GM23338 (cell line): ENCODE results near the gene STK24. TPM values are rescaled to one million over a fixed set of nuclear protein-coding genes. Genes with fewer than 3 reads are reported as not detected.
A peak's percentile ranks its signal among the peaks of the same experiment; 100 is the strongest.

ENCODE experiments used
- ATAC-seq: fragments of 200-7000 bp; cut with Tn5 transposase; 3 replicates; pipeline ENCODE4 v1.9.1; 2020
- DNase-seq: peaks from one replicate; pipeline ENCODE4 v3.0.0-alpha.2; 2015; ENCODE audit warnings: low spot score
- H2AFZ ChIP-seq: fragments of 200-600 bp; sonication (generic); 2 replicates; pipeline ENCODE4 v1.8.0; 2016; ENCODE audit warnings: antibody characterized with exemption, mild to moderate bottlenecking, moderate library complexity
- H3F3A ChIP-seq: fragments of 200-600 bp; sonication (generic); replicated peaks from 2 replicates; pipeline ENCODE4 v1.8.0; 2017; ENCODE audit warnings: antibody characterized with exemption, mixed run types, low read depth
- H3K27ac ChIP-seq: fragments of 200-600 bp; sonication (generic); 2 replicates; pipeline ENCODE4 v1.6.1; 2016; ENCODE audit warnings: low read depth
- H3K27me3 ChIP-seq: fragments of 200-600 bp; sonication (generic); 2 replicates; pipeline ENCODE4 v1.8.0; 2016; ENCODE audit warnings: mild to moderate bottlenecking, mixed run types, moderate library complexity; ENCODE audit not compliant: insufficient read depth
- H3K36me3 ChIP-seq: fragments of 200-600 bp; sonication (generic); 2 replicates; pipeline ENCODE4 v1.8.0; 2016; ENCODE audit warnings: mild to moderate bottlenecking; ENCODE audit not compliant: insufficient read depth
- H3K4me1 ChIP-seq: fragments of 200-600 bp; sonication (generic); 2 replicates; pipeline ENCODE4 v1.8.0; 2016; ENCODE audit warnings: mild to moderate bottlenecking, moderate library complexity; ENCODE audit not compliant: insufficient read depth
- H3K4me2 ChIP-seq: fragments of 200-600 bp; sonication (generic); 2 replicates; pipeline ENCODE4 v1.7.1; 2017; ENCODE audit warnings: mixed run types
- H3K4me3 ChIP-seq: fragments of 200-600 bp; sonication (generic); 2 replicates; pipeline ENCODE4 v1.6.1; 2016; ENCODE audit warnings: mixed run types
- H3K79me2 ChIP-seq: fragments of 200-600 bp; sonication (generic); replicated peaks from 2 replicates; pipeline ENCODE4 v1.8.0; 2017; ENCODE audit warnings: mild to moderate bottlenecking; ENCODE audit not compliant: insufficient read depth
- H3K9me2 ChIP-seq: fragments of 200-600 bp; sonication (generic); 2 replicates; pipeline ENCODE4 v1.8.0; 2017; ENCODE audit not compliant: insufficient read depth
- H4K20me1 ChIP-seq: fragments of 200-600 bp; sonication (generic); replicated peaks from 2 replicates; pipeline ENCODE4 v1.8.0; 2017; ENCODE audit warnings: mild to moderate bottlenecking; ENCODE audit not compliant: insufficient read depth
- H3K27ac Mint-ChIP-seq: 2 replicates; pipeline ENCODE4 v1.8.0; 2020; ENCODE audit warnings: inconsistent platforms, mild to moderate bottlenecking, moderate library complexity, mixed read lengths
- H3K27me3 Mint-ChIP-seq: 3 replicates; pipeline ENCODE4 v1.8.0; 2022; ENCODE audit warnings: low read depth, mild to moderate bottlenecking, moderate library complexity, mixed read lengths, inconsistent platforms; ENCODE audit not compliant: insufficient read depth, poor library complexity
- H3K36me3 Mint-ChIP-seq: 3 replicates; pipeline ENCODE4 v1.8.0; 2021; ENCODE audit warnings: low read depth, mild to moderate bottlenecking, inconsistent platforms, moderate library complexity, mixed read lengths
- H3K4me1 Mint-ChIP-seq: 3 replicates; pipeline ENCODE4 v1.8.0; 2020; ENCODE audit warnings: mild to moderate bottlenecking, inconsistent platforms, mixed read lengths
- H3K4me3 Mint-ChIP-seq: 3 replicates; pipeline ENCODE4 v1.8.0; 2021; ENCODE audit warnings: moderate library complexity, mild to moderate bottlenecking, inconsistent platforms, mixed read lengths
- H3K9me3 Mint-ChIP-seq: 3 replicates; pipeline ENCODE4 v1.8.0; 2020; ENCODE audit warnings: moderate library complexity, mild to moderate bottlenecking, inconsistent platforms, mixed read lengths
- CREB1 ChIP-seq: fragments of 250-450 bp; sonication (Bioruptor Pico); IDR thresholded peaks from 2 replicates; pipeline ENCODE4 v1.5.0; 2020; ENCODE audit warnings: low read depth, mild to moderate bottlenecking, moderate library complexity
- EZH2 ChIP-seq: fragments of 200-600 bp; sonication (generic); IDR thresholded peaks from one replicate; pipeline ENCODE4 v1.8.0; 2017; ENCODE audit warnings: antibody characterized with exemption, mild to moderate bottlenecking, low read depth; ENCODE audit not compliant: unreplicated experiment
- EZH2phosphoT487 ChIP-seq: fragments of 200-600 bp; sonication (generic); IDR thresholded peaks from one replicate; pipeline ENCODE4 v1.8.1; 2018; ENCODE audit warnings: antibody characterized with exemption; ENCODE audit not compliant: unreplicated experiment
- NANOG ChIP-seq: IDR thresholded peaks from 2 replicates; pipeline ENCODE4 v1.6.1; 2016; ENCODE audit warnings: antibody characterized with exemption, borderline replicate concordance
- POLR2AphosphoS5 ChIP-seq: IDR thresholded peaks from 2 replicates; pipeline ENCODE4 v1.6.1; 2016; ENCODE audit warnings: antibody characterized with exemption, low read depth
- STAT1 ChIP-seq: IDR thresholded peaks from one replicate; pipeline ENCODE4 v1.6.1; 2016; ENCODE audit warnings: antibody characterized with exemption; ENCODE audit not compliant: unreplicated experiment
- ZNF331 ChIP-seq: fragments of 250-450 bp; sonication (Bioruptor Pico); IDR thresholded peaks from 2 replicates; pipeline ENCODE4 v1.5.0; 2020; ENCODE audit warnings: low read depth, mild to moderate bottlenecking, moderate library complexity
- ZNF462 ChIP-seq: fragments of 250-450 bp; sonication (Bioruptor Pico); IDR thresholded peaks from 2 replicates; pipeline ENCODE4 v1.5.0; 2020; ENCODE audit warnings: mild to moderate bottlenecking, moderate library complexity
- polyA plus RNA-seq: library from polyadenylated mRNA; unstranded; fragments of >200 nt; fragmentation: Nextera tagmentation; extraction: Ambion mirVana; gene quantifications from 2 replicates; pipeline ENCODE4 v1.2.1, GENCODE V29; 2016
- total RNA-seq: library from RNA; depleted of rRNA; stranded (reverse); fragments of >200 nt; shearing (Covaris generic); gene quantifications from 2 replicates; pipeline ENCODE4 v1.2.3, GENCODE V29; 2014
- TF ChIP-seq, protein P1 (sequence below), 2 experiments: fragments of 200-600 bp in 1 of 2; sonication (generic) in 1 of 2; conservative IDR thresholded peaks; 2 replicates each; pipeline versions ENCODE4 v1.5.1 to v1.6.1; 2016 to 2017; ENCODE audit warnings: antibody characterized with exemption in 2 of 2, low read depth in 2 of 2, mild to moderate bottlenecking in 2 of 2, moderate library complexity in 1 of 2

STK24 gene
- total and polyA plus RNA-seq, 2 experiments from 2014 or later: 56.5 to 144 TPM

GRCh38 chr13:98460516-98460915 is 116.4 kb downstream of the STK24 start:
- TF ChIP-seq CREB1 (CRISPR knock-in tag) (no peak), NANOG (no peak), STAT1 (no peak), EZH2phosphoT487 (no peak), EZH2 (no peak), POLR2AphosphoS5 (no peak), ZNF462 (CRISPR knock-in tag) (no peak), ZNF331 (no peak)
- TF ChIP-seq, protein P1, sequence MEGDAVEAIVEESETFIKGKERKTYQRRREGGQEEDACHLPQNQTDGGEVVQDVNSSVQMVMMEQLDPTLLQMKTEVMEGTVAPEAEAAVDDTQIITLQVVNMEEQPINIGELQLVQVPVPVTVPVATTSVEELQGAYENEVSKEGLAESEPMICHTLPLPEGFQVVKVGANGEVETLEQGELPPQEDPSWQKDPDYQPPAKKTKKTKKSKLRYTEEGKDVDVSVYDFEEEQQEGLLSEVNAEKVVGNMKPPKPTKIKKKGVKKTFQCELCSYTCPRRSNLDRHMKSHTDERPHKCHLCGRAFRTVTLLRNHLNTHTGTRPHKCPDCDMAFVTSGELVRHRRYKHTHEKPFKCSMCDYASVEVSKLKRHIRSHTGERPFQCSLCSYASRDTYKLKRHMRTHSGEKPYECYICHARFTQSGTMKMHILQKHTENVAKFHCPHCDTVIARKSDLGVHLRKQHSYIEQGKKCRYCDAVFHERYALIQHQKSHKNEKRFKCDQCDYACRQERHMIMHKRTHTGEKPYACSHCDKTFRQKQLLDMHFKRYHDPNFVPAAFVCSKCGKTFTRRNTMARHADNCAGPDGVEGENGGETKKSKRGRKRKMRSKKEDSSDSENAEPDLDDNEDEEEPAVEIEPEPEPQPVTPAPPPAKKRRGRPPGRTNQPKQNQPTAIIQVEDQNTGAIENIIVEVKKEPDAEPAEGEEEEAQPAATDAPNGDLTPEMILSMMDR (conservative IDR thresholded peaks at IDR 0.05; ENCODE audit: low read depth in 2 of 2): no peak
- no peaks in the 10 kb centered on the region for H3K27me3 ChIP-seq
- H3K27ac ChIP-seq: 0 out of 2 replicates have a peak overlapping the region, but pooled peaks have one; percentile 9
- H3K4me1 Mint-ChIP-seq: peaks cover 21% of the 10 kb centered on the region
- H3K27me3 Mint-ChIP-seq: peaks cover 13% of the 10 kb centered on the region
- peaks cover 80% of the 10 kb centered on the region for H3K36me3 Mint-ChIP-seq
- H3K27ac Mint-ChIP-seq: no peak overlapping the region
- H3K4me2 ChIP-seq: no peak overlapping the region
- H3K4me3 ChIP-seq: no peak overlapping the region
- peaks cover 4% of the 10 kb centered on the region for H4K20me1 ChIP-seq
- H3K36me3 ChIP-seq: peaks cover 7% of the 10 kb centered on the region
- ATAC-seq (no peak), DNase-seq (no peak)
- H3K4me3 Mint-ChIP-seq: no peak overlapping the region
- no peaks in the 10 kb centered on the region for H3F3A ChIP-seq
- H3K9me3 Mint-ChIP-seq: no peaks in the 10 kb centered on the region
- no peaks in the 10 kb centered on the region for H3K4me1 ChIP-seq
- no peak overlapping the region for H2AFZ ChIP-seq
- no peaks in the 10 kb centered on the region for H3K9me2 ChIP-seq
- H3K79me2 ChIP-seq: peaks cover 18% of the 10 kb centered on the region
